HepG2 (cell line): ENCODE results near the gene ARHGEF16.

ENCODE experiments used
- ATF5 ChIP-seq: sonication (generic); formaldehyde crosslinking; IDR thresholded peaks from 2 replicates; pipeline ENCODE4 v1.4.0; 2020; ENCODE audit warnings: mild to moderate bottlenecking, low read depth, missing genetic modification reagents
- ATRX ChIP-seq: sonication (generic); formaldehyde crosslinking; IDR thresholded peaks from 2 replicates; pipeline ENCODE4 v1.4.0; 2020; ENCODE audit warnings: missing genetic modification reagents, borderline replicate concordance
- CTCF ChIP-seq: sonication (generic); formaldehyde crosslinking; IDR thresholded peaks from 2 replicates; pipeline ENCODE4 v1.5.0; 2020; ENCODE audit warnings: mild to moderate bottlenecking, missing genetic modification reagents, moderate library complexity
- EZH2 ChIP-seq: conservative IDR thresholded peaks from 2 replicates; pipeline ENCODE4 v1.6.1; 2012; ENCODE audit warnings: mild to moderate bottlenecking, low read depth, low read length, moderate library complexity
- KAT2B ChIP-seq: fragments of 150-350 bp; IDR thresholded peaks from 2 replicates; pipeline ENCODE4 v1.6.1; 2014; ENCODE audit warnings: low read depth, low read length, borderline replicate concordance
- PLRG1 ChIP-seq: fragments of 450-650 bp; conservative IDR thresholded peaks from 2 replicates; pipeline ENCODE4 v1.6.1; 2016
- SMC3 ChIP-seq: IDR thresholded peaks from 2 replicates; pipeline ENCODE4 v1.6.1; 2011; ENCODE audit warnings: low read length, improper control_type of control experiment
- ZNF383 ChIP-seq: sonication (generic); formaldehyde crosslinking; IDR thresholded peaks from 2 replicates; pipeline ENCODE4 v1.4.0; 2020; ENCODE audit warnings: missing genetic modification reagents, mild to moderate bottlenecking, borderline replicate concordance
- ZNF512B ChIP-seq: sonication (generic); formaldehyde crosslinking; IDR thresholded peaks from 2 replicates; pipeline ENCODE4 v1.5.1; 2020; ENCODE audit warnings: missing genetic modification reagents, mild to moderate bottlenecking, borderline replicate concordance

GRCh38 chr1:3523980-3524379, 69.5 kb downstream of the ARHGEF16 start:
- TF ChIP-seq CTCF (CRISPR knock-in tag): no peak
- TF ChIP-seq PLRG1: no peak
- no peak for TF ChIP-seq KAT2B
- TF ChIP-seq ZNF512B: no peak
- TF ChIP-seq ATF5 (CRISPR knock-in tag): no peak
- TF ChIP-seq ATRX (CRISPR knock-in tag): no peak
- TF ChIP-seq EZH2: no peak
- TF ChIP-seq ZNF383 (CRISPR knock-in tag): no peak
- no peak for TF ChIP-seq SMC3
